ENCODE results near the gene MYL5.
"Not testable (repeated sequence)": the region's sequence is repeated elsewhere in the genome, so short reads cannot be mapped to it uniquely, and the experiment has no call there.

Gene MYL5

GRCh38 chr4:730511-730910 is 56.2 kb downstream of the MYL5 start:
- TF ChIP-seq POLR2AphosphoS5 (IDR thresholded peaks at IDR 0.05; ENCODE audit: low read depth, low read length) (no peak), TAF1 (IDR thresholded peaks at IDR 0.05; ENCODE audit: borderline replicate concordance, low read depth, low read length) (no peak), POLR2A (IDR thresholded peaks at IDR 0.05; ENCODE audit: low read depth, low read length) (no peak)
- FAIRE-seq, result no peak

GRCh38 chr4:730946-731904 is 56.9 kb downstream of the MYL5 start:
- DNase-seq (ENCODE audit: insufficient read length); FAIRE-seq: not testable (repeated sequence)

More at GRCh38 chr4:730511-730910, 56.2 kb downstream of the MYL5 start:
- DNase-seq (ENCODE audit: insufficient read length), result no peak

All from GM12892 (cell line).